Psoas muscle (tissue), 8 donors: ENCODE results near the gene CWH43. TPM values are rescaled to one million over a fixed set of nuclear protein-coding genes. Genes with fewer than 3 reads are reported as not detected.
"Not testable (repeated sequence)": the region's sequence is repeated elsewhere in the genome, so short reads cannot be mapped to it uniquely, and the experiment has no call there.

Experiments
- ATAC-seq, 4 donors: fragments of 200-7000 bp; cut with Tn5 transposase; one replicate each; pipeline ENCODE4 v1.9.1; 2020; ENCODE audit warnings: moderate library complexity in 3 of 4, mild to moderate bottlenecking in 2 of 4
- DNase-seq, 2 donors: peaks; one replicate each; pipeline ENCODE4 v3.0.0-alpha.2; 2020
- H3K27ac ChIP-seq: fragments of 200-600 bp; one replicate; pipeline ENCODE4 v1.8.0; 2022
- H3K27me3 ChIP-seq, 3 donors: fragments of 200-600 bp in 1 of 3; one replicate each; pipeline versions ENCODE4 v1.6.1 to v1.8.0; 2013 to 2022; ENCODE audit warnings: low read length in 2 of 3, mild to moderate bottlenecking in 2 of 3, moderate library complexity in 1 of 3; ENCODE audit not compliant: insufficient read depth in 3 of 3
- H3K36me3 ChIP-seq, 2 donors: fragments of 200-600 bp in 1 of 2; one replicate each; pipeline versions ENCODE4 v1.6.1 to v1.8.0; 2013 to 2022; ENCODE audit warnings: low read depth in 1 of 2, mild to moderate bottlenecking in 1 of 2, moderate library complexity in 1 of 2; ENCODE audit not compliant: insufficient read depth in 1 of 2
- H3K4me1 ChIP-seq: fragments of 200-600 bp; one replicate; pipeline ENCODE4 v1.8.0; 2022
- H3K4me3 ChIP-seq: fragments of 200-600 bp; one replicate; pipeline ENCODE4 v1.8.0; 2022; ENCODE audit warnings: mild to moderate bottlenecking
- H3K9me3 ChIP-seq: fragments of 200-600 bp; one replicate; pipeline ENCODE4 v1.8.0; 2022
- WGBS, 3 donors: extraction: QIAGEN DNeasy Blood & Tissue Kit; methylation state at CpG; one replicate each; pipeline versions ENCODE4 v1.1.6 to v1.1.7; 2013; 5-methylcytosine and 5-hydroxymethylcytosine counted together
- intact Hi-C, 2 donors: fragments of 100-400 bp; cut with DNase I; formaldehyde crosslinking; loops; one replicate each; pipeline versions ENCODE4 v1.11.0 to v1.14.2; 2022
- polyA plus RNA-seq, 3 donors: library from polyadenylated mRNA; stranded (reverse); fragments of 200-250 nt; gene quantifications; one replicate each; pipeline ENCODE4 v1.2.3, GENCODE V29; 2013
- total RNA-seq, 4 donors: library from RNA; stranded (reverse); fragmentation: NEBNext Ultra II Directional in 2 of 4; extraction: Animal tissue kit (Norgen Biotek cat#: 25700) in 2 of 4; gene quantifications; one replicate each; pipeline versions ENCODE4 v1.2.1 to v1.2.4, GENCODE V29; 2021 to 2023
- donor health status: healthy with polysubstance abuse.
- donor health status: DM: no; HTN: no; CAD: no; lungs with moderate emphysema.
- donor health status: Bipolar disorder and iron deficiency.
- donor health status: healthy.
- donor health status: DM: yes; HTN: yes; CAD: no.
- donor health status: DM: no; HTN: no; CAD: no.
- donor health status: DM: no; HTN: no; CAD: no.
- donor health status: DM: yes; HTN: yes; CAD: no.

CWH43 gene
- total and polyA plus RNA-seq, 7 donors, result not detected

GRCh38 chr4:49099831-49100444 is 113.9 kb downstream of the CWH43 start:
- H3K4me3 ChIP-seq, H3K27me3 ChIP-seq, H3K4me1 ChIP-seq, ATAC-seq, intact Hi-C loops, H3K36me3 ChIP-seq, H3K27ac ChIP-seq, DNase-seq: not testable (repeated sequence)
- 64 to 69% (median 65%) methylated on average over 16 of the region's 16 CpGs for WGBS, 3 donors
- peaks cover 19% of the 10 kb centered on the region for H3K9me3 ChIP-seq

GRCh38 chr4:49102344-49102898 is 116.3 kb downstream of the CWH43 start:
- H3K9me3 ChIP-seq, result peaks cover 28% of the 10 kb centered on the region
- intact Hi-C loops, H3K27ac ChIP-seq, H3K36me3 ChIP-seq, H3K27me3 ChIP-seq, H3K4me3 ChIP-seq, H3K4me1 ChIP-seq, DNase-seq: not testable (repeated sequence)
- WGBS, 3 donors, result 64 to 68% (median 67%) methylated on average over 8 to 9 of the region's 9 CpGs
- ATAC-seq, result peak; percentile 50 to 61 (median 59)

- peak; percentile 31 to 47 (median 40) for ATAC-seq
- H3K9me3 ChIP-seq, result peaks cover 25% of the 10 kb centered on the region
- DNase-seq, H3K4me3 ChIP-seq, H3K27ac ChIP-seq, intact Hi-C loops, H3K27me3 ChIP-seq, H3K4me1 ChIP-seq, H3K36me3 ChIP-seq: not testable (repeated sequence)
- WGBS, 3 donors, result 61 to 65% (median 62%) methylated on average over 14 of the region's 14 CpGs
Measured at GRCh38 chr4:49103436-49104136, 117.5 kb downstream of the CWH43 start.

- H3K36me3 ChIP-seq, DNase-seq, H3K4me1 ChIP-seq, H3K4me3 ChIP-seq, H3K27ac ChIP-seq, intact Hi-C loops, H3K27me3 ChIP-seq: not testable (repeated sequence)
- H3K9me3 ChIP-seq, result peaks cover 27% of the 10 kb centered on the region
- WGBS, 3 donors, result 53 to 60% (median 55%) methylated on average over 17 of the region's 17 CpGs
- peak; percentile 11 to 36 (median 31) for ATAC-seq
Measured at GRCh38 chr4:49104231-49104930, 118.3 kb downstream of the CWH43 start.

- DNase-seq, intact Hi-C loops, H3K36me3 ChIP-seq, H3K4me1 ChIP-seq, H3K27me3 ChIP-seq, H3K4me3 ChIP-seq, H3K27ac ChIP-seq: not testable (repeated sequence)
- 66 to 76% (median 74%) methylated on average over 11 of the region's 11 CpGs for WGBS, 3 donors
- peaks cover 25% of the 10 kb centered on the region for H3K9me3 ChIP-seq
- ATAC-seq, result peak in 1 of 4 donors; percentile 17
Measured at GRCh38 chr4:49105248-49105904, 119.3 kb downstream of the CWH43 start.

- H3K27ac ChIP-seq, H3K4me3 ChIP-seq, H3K36me3 ChIP-seq, intact Hi-C loops, DNase-seq, H3K4me1 ChIP-seq, H3K27me3 ChIP-seq, ATAC-seq: not testable (repeated sequence)
- 53% methylated on average over 6 of the region's 6 CpGs for WGBS, 3 donors
- peaks cover 28% of the 10 kb centered on the region for H3K9me3 ChIP-seq
Measured at GRCh38 chr4:49107262-49107661, 121.2 kb downstream of the CWH43 start.

GRCh38 chr4:49108183-49108978 is 122.3 kb downstream of the CWH43 start:
- intact Hi-C loops, H3K36me3 ChIP-seq, H3K4me3 ChIP-seq, H3K4me1 ChIP-seq, H3K27me3 ChIP-seq, DNase-seq, H3K27ac ChIP-seq: not testable (repeated sequence)
- peak; percentile 71 to 78 (median 76) for ATAC-seq
- 51 to 57% (median 54%) methylated on average over 15 of the region's 17 CpGs for WGBS, 3 donors
- H3K9me3 ChIP-seq, result peaks cover 26% of the 10 kb centered on the region

- DNase-seq, H3K27ac ChIP-seq, intact Hi-C loops, H3K4me1 ChIP-seq, H3K4me3 ChIP-seq, H3K27me3 ChIP-seq, H3K36me3 ChIP-seq: not testable (repeated sequence)
- ATAC-seq, result peak; percentile 56 to 68 (median 62)
- 57 to 61% (median 59%) methylated on average over 10 of the region's 10 CpGs for WGBS, 3 donors
- H3K9me3 ChIP-seq, result peaks cover 26% of the 10 kb centered on the region
Measured at GRCh38 chr4:49109567-49110166, 123.6 kb downstream of the CWH43 start.

- H3K4me3 ChIP-seq, H3K27me3 ChIP-seq, H3K4me1 ChIP-seq, H3K27ac ChIP-seq, DNase-seq, H3K36me3 ChIP-seq, intact Hi-C loops: not testable (repeated sequence)
- peak; percentile 67 to 75 (median 71) for ATAC-seq
- 56 to 68% (median 63%) methylated on average over 5 of the region's 5 CpGs for WGBS, 3 donors
- H3K9me3 ChIP-seq, result peaks cover 26% of the 10 kb centered on the region
Measured at GRCh38 chr4:49110579-49110978, 124.5 kb downstream of the CWH43 start.
